SK-N-SH (cell line): ENCODE results near the gene DSE. TPM values are rescaled to one million over a fixed set of nuclear protein-coding genes. Genes with fewer than 3 reads are reported as not detected.

Experiments
- CTCF ChIA-PET: fragments of 300-600, 350-600 bp; formaldehyde crosslinking; extraction: SDS; loops from one replicate; lab custom pipeline; 2021; lab: Yijun Ruan, JAX
- POLR2A ChIA-PET: fragments of 350-600 bp; sonication (Branson Sonifier 250); formaldehyde crosslinking; extraction: SDS; loops from one replicate; lab custom pipeline; 2020; ENCODE audit warnings: antibody characterized with exemption, inconsistent platforms; lab: Yijun Ruan, JAX
- DNase-seq: peaks from one replicate; pipeline ENCODE4 v3.0.0; 2012
- H2AFZ ChIP-seq: fragments of 200-600 bp; sonication (generic); 2 replicates; pipeline ENCODE4 v1.8.1; 2016; ENCODE audit warnings: antibody characterized with exemption, mild to moderate bottlenecking, low read depth
- H3F3A ChIP-seq: fragments of 200-600 bp; sonication (generic); replicated peaks from 2 replicates; pipeline ENCODE3; 2016; ENCODE audit warnings: antibody characterized with exemption, mild to moderate bottlenecking; ENCODE audit not compliant: insufficient read depth
- H3K27ac ChIP-seq, 2 experiments: fragments of 200-500 bp in 1 of 2; fragments of 200-600 bp in 1 of 2; sonication (Bioruptor generic) in 1 of 2; sonication (generic), shearing (Covaris generic) in 1 of 2; 2 replicates each; pipeline versions ENCODE4 v1.5.1 to v1.6.1; 2014 to 2016; ENCODE audit warnings: low read depth in 2 of 2, inconsistent platforms in 1 of 2, low read length in 1 of 2, mild to moderate bottlenecking in 1 of 2, mixed read lengths in 1 of 2
- H3K27me3 ChIP-seq: fragments of 200-600 bp; sonication (generic), shearing (Covaris generic); 2 replicates; pipeline ENCODE4 v1.6.1; 2016; ENCODE audit warnings: mixed run types; ENCODE audit not compliant: insufficient read depth
- H3K36me3 ChIP-seq, 2 experiments: fragments of 200-500 bp in 1 of 2; fragments of 200-600 bp in 1 of 2; sonication (Bioruptor generic) in 1 of 2; sonication (generic) in 1 of 2; replicated peaks in 1 of 2; 2 replicates each; pipeline versions ENCODE3 to v1.5.1; 2014 to 2016; ENCODE audit warnings: low read length in 1 of 2, mild to moderate bottlenecking in 1 of 2; ENCODE audit not compliant: insufficient read depth in 2 of 2, control insufficient read depth in 1 of 2
- H3K4me1 ChIP-seq, 2 experiments: fragments of 200-500 bp in 1 of 2; fragments of 200-600 bp in 1 of 2; sonication (Bioruptor generic) in 1 of 2; sonication (generic), shearing (Covaris generic) in 1 of 2; 2 replicates each; pipeline versions ENCODE4 v1.5.1 to v1.6.1; 2014 to 2016; ENCODE audit warnings: low read depth in 1 of 2, low read length in 1 of 2, mixed run types in 1 of 2; ENCODE audit not compliant: insufficient read depth in 2 of 2, control insufficient read depth in 1 of 2
- H3K4me2 ChIP-seq: fragments of 200-600 bp; sonication (generic), shearing (Covaris generic); 2 replicates; pipeline ENCODE4 v1.6.1; 2017; ENCODE audit warnings: mixed run types
- H3K4me3 ChIP-seq, 2 experiments: fragments of 200-500 bp in 1 of 2; fragments of 200-600 bp in 1 of 2; sonication (Bioruptor generic) in 1 of 2; sonication (generic), shearing (Covaris generic) in 1 of 2; 2 replicates each; pipeline versions ENCODE4 v1.5.1 to v1.8.1; 2014 to 2016; ENCODE audit warnings: low read depth in 2 of 2, inconsistent platforms in 1 of 2, low read length in 1 of 2, mild to moderate bottlenecking in 1 of 2, mixed read lengths in 1 of 2, moderate library complexity in 1 of 2
- H3K79me2 ChIP-seq: fragments of 200-600 bp; sonication (generic); 2 replicates; pipeline ENCODE4 v1.8.1; 2017; ENCODE audit warnings: mild to moderate bottlenecking; ENCODE audit not compliant: insufficient read depth
- H3K9ac ChIP-seq: fragments of 200-600 bp; sonication (generic); 2 replicates; pipeline ENCODE4 v1.6.1; 2017; ENCODE audit warnings: mixed run types
- H3K9me2 ChIP-seq: fragments of 200-600 bp; sonication (generic); 2 replicates; pipeline ENCODE4 v1.6.1; 2017; ENCODE audit warnings: mixed run types
- H3K9me3 ChIP-seq: fragments of 200-600 bp; sonication (generic); 2 replicates; pipeline ENCODE4 v1.6.1; 2017; ENCODE audit warnings: mixed run types, mild to moderate bottlenecking, moderate library complexity
- H4K20me1 ChIP-seq: fragments of 200-600 bp; sonication (generic); 2 replicates; pipeline ENCODE4 v1.6.1; 2017; ENCODE audit warnings: mild to moderate bottlenecking, mixed run types; ENCODE audit not compliant: insufficient read depth
- EP300 ChIP-seq, 2 experiments: IDR thresholded peaks; 2 replicates each; pipeline versions ENCODE4 v1.4.0 to v1.6.1; 2012; ENCODE audit warnings: borderline replicate concordance in 1 of 2, low read depth in 1 of 2, low read length in 1 of 2
- FOSL2 ChIP-seq: IDR thresholded peaks from 2 replicates; pipeline ENCODE4 v1.4.0; 2012; ENCODE audit warnings: low read depth, mild to moderate bottlenecking, moderate library complexity, borderline replicate concordance
- GABPA ChIP-seq: IDR thresholded peaks from 2 replicates; pipeline ENCODE4 v1.4.0; 2012; ENCODE audit warnings: low read depth, mild to moderate bottlenecking
- JUND ChIP-seq: IDR thresholded peaks from 2 replicates; pipeline ENCODE4 v1.4.0; 2012
- NRF1 ChIP-seq: IDR thresholded peaks from 2 replicates; pipeline ENCODE4 v1.6.1; 2012; ENCODE audit warnings: low read depth, mild to moderate bottlenecking, low read length
- POLR2AphosphoS5 ChIP-seq: IDR thresholded peaks from 2 replicates; pipeline ENCODE4 v1.6.1; 2012; ENCODE audit warnings: low read depth, low read length
- RCOR1 ChIP-seq: fragments of 150-350 bp; IDR thresholded peaks from 2 replicates; pipeline ENCODE4 v1.6.1; 2017; ENCODE audit warnings: antibody characterized with exemption, low read length
- RXRA ChIP-seq: IDR thresholded peaks from 2 replicates; pipeline ENCODE4 v1.4.0; 2012; ENCODE audit warnings: low read depth, mild to moderate bottlenecking, borderline replicate concordance
- SMC3 ChIP-seq: IDR thresholded peaks from 2 replicates; pipeline ENCODE4 v1.6.1; 2012; ENCODE audit warnings: low read depth, low read length, improper control_type of control experiment
- TCF12 ChIP-seq: IDR thresholded peaks from 2 replicates; pipeline ENCODE4 v1.4.0; 2012
- TEAD4 ChIP-seq: IDR thresholded peaks from 2 replicates; pipeline ENCODE4 v1.4.0; 2012; ENCODE audit warnings: mild to moderate bottlenecking, borderline replicate concordance; ENCODE audit not compliant: insufficient read depth
- WGBS: methylation state at CpG from one replicate; pipeline ENCODE4 v1.1.6; 2017; ENCODE audit warnings: low lambda C conversion rate; 5-methylcytosine and 5-hydroxymethylcytosine counted together
- polyA plus RNA-seq, 3 experiments: library from polyadenylated mRNA; depleted of rRNA; stranded (reverse); fragments of >200 nt; gene quantifications; 2 replicates each; pipeline ENCODE4 v1.2.3, GENCODE V29; 2012
- TF ChIP-seq, protein P1 (sequence below): IDR thresholded peaks from 2 replicates; pipeline ENCODE4 v1.4.0; 2012; ENCODE audit warnings: low read depth, borderline replicate concordance
- TF ChIP-seq, protein P2 (sequence below): IDR thresholded peaks from 2 replicates; pipeline ENCODE4 v1.4.0; 2012; ENCODE audit warnings: low read depth, borderline replicate concordance
- TF ChIP-seq, protein P3 (sequence below): fragments of 150-350 bp; IDR thresholded peaks from 2 replicates; pipeline ENCODE4 v1.6.1; 2017; ENCODE audit warnings: antibody characterized with exemption, low read length, low read depth, borderline replicate concordance
- TF ChIP-seq, protein P4 (sequence below): fragments of 200-600 bp; sonication (generic); IDR thresholded peaks from 2 replicates; pipeline ENCODE4 v1.6.1; 2017; ENCODE audit warnings: antibody characterized with exemption, mild to moderate bottlenecking, moderate library complexity

DSE gene
- polyA plus RNA-seq, 1 of the 3 experiments (the other 2 are of a cell fraction), result 12.7 TPM

DNA sequence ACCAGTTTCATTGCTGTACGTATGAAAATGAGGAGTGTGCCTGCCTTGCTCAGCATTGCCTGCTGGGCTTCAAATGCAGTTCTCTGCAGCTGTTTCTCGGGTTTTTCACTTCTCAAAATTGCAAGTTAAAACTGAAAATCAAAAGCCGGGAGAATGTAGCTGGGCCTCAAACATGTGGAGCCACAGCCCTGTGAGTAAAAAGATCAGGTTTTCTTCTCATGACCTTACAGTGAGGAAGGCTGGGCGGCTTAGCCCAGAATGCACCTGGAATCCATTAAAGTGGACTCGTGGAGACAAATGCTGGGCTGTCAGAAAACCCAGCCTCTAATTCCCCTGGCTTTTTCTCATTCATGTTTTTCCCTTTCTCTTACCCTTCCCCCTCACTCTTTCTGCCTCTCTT is 34.4 kb downstream of the DSE start (continued):
- TF ChIP-seq FOSL2 (no peak), GABPA (no peak), RXRA (no peak)

DNA sequence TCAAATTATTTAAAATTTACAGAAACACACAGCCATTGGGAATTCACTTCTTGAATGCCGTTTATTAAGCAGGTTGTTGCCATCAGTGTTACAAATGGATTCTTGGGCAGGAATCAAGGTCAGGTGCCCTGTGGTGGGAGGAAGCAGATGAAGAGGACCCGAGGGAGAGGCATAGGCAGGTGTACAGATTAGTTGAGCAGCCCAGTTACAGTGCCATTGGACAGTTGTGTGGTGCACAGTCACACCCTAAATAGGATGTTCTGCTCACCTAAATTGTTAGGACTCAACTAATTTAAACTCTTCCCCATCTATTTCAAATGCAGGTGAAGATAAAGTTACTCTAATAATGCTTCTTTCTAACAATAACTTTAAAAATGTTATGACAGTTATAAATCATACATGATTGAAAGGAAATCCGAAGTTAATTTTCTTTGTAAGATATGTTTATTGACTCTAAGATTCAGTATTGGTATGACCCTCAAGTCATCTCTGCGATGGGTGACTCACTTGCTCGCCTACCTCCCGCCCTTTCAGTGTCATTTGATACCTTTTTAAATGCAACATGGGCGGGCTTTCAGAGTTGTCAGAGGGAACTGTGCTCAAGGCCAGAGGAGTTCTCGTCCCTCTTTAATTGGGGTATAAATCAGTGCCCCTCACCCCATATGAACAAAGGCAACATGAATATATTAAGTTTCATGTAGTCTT is 35.1 kb downstream of the DSE start:
- no peak overlapping the region for H2AFZ ChIP-seq
- H3K36me3 ChIP-seq, result peaks cover 0 to under 1% of the 10 kb centered on the region in 2 experiments
- H3K9me3 ChIP-seq, result no peaks in the 10 kb centered on the region
- H3F3A ChIP-seq, result peaks cover 5% of the 10 kb centered on the region
- H3K9ac ChIP-seq, result no peak overlapping the region
- CTCF ChIA-PET, result no interaction called here
- H3K27ac ChIP-seq, result peak overlapping the region; percentile 45 to 86; a peak in 3 of 4 replicates
- peaks cover 10 to 20% of the 10 kb centered on the region in 2 experiments; a peak in 3 of 4 replicates for H3K4me1 ChIP-seq
- H3K9me2 ChIP-seq, result no peaks in the 10 kb centered on the region
- 65% methylated on average over 8 of the region's 8 CpGs for WGBS
- H3K79me2 ChIP-seq, result peaks cover 56% of the 10 kb centered on the region
- no peaks in the 10 kb centered on the region for H3K27me3 ChIP-seq
- POLR2A ChIA-PET, result no interaction called here
- no peak for TF ChIP-seq SMC3
- TF ChIP-seq FOSL2, result peak; percentile 38; the same call in 1 of the 2 replicates
- TF ChIP-seq, protein P1, sequence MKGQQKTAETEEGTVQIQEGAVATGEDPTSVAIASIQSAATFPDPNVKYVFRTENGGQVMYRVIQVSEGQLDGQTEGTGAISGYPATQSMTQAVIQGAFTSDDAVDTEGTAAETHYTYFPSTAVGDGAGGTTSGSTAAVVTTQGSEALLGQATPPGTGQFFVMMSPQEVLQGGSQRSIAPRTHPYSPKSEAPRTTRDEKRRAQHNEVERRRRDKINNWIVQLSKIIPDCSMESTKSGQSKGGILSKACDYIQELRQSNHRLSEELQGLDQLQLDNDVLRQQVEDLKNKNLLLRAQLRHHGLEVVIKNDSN, result no peak
- TF ChIP-seq RCOR1, result no peak
- no peak for TF ChIP-seq NRF1
- no peak for TF ChIP-seq TCF12
- TF ChIP-seq EP300 (IDR thresholded peaks at IDR 0.05; ENCODE audit: borderline replicate concordance in 1 of 2, low read depth in 1 of 2, low read length in 1 of 2), result no peak
- no peak for TF ChIP-seq POLR2AphosphoS5
- TF ChIP-seq, protein P2, sequence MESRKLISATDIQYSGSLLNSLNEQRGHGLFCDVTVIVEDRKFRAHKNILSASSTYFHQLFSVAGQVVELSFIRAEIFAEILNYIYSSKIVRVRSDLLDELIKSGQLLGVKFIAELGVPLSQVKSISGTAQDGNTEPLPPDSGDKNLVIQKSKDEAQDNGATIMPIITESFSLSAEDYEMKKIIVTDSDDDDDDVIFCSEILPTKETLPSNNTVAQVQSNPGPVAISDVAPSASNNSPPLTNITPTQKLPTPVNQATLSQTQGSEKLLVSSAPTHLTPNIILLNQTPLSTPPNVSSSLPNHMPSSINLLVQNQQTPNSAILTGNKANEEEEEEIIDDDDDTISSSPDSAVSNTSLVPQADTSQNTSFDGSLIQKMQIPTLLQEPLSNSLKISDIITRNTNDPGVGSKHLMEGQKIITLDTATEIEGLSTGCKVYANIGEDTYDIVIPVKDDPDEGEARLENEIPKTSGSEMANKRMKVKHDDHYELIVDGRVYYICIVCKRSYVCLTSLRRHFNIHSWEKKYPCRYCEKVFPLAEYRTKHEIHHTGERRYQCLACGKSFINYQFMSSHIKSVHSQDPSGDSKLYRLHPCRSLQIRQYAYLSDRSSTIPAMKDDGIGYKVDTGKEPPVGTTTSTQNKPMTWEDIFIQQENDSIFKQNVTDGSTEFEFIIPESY, result no peak
- TF ChIP-seq TEAD4, result no peak
- 0 out of 2 replicates have a peak, but pooled peaks have one; percentile 18 for TF ChIP-seq JUND
- TF ChIP-seq, protein P3, sequence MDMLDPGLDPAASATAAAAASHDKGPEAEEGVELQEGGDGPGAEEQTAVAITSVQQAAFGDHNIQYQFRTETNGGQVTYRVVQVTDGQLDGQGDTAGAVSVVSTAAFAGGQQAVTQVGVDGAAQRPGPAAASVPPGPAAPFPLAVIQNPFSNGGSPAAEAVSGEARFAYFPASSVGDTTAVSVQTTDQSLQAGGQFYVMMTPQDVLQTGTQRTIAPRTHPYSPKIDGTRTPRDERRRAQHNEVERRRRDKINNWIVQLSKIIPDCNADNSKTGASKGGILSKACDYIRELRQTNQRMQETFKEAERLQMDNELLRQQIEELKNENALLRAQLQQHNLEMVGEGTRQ, result no peak
- TF ChIP-seq, protein P4, sequence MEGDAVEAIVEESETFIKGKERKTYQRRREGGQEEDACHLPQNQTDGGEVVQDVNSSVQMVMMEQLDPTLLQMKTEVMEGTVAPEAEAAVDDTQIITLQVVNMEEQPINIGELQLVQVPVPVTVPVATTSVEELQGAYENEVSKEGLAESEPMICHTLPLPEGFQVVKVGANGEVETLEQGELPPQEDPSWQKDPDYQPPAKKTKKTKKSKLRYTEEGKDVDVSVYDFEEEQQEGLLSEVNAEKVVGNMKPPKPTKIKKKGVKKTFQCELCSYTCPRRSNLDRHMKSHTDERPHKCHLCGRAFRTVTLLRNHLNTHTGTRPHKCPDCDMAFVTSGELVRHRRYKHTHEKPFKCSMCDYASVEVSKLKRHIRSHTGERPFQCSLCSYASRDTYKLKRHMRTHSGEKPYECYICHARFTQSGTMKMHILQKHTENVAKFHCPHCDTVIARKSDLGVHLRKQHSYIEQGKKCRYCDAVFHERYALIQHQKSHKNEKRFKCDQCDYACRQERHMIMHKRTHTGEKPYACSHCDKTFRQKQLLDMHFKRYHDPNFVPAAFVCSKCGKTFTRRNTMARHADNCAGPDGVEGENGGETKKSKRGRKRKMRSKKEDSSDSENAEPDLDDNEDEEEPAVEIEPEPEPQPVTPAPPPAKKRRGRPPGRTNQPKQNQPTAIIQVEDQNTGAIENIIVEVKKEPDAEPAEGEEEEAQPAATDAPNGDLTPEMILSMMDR, result no peak
- H3K4me2 ChIP-seq, result peak overlapping the region; percentile 23
- H4K20me1 ChIP-seq, result no peaks in the 10 kb centered on the region
- H3K4me3 ChIP-seq, result no peak overlapping the region
- DNase-seq, result no peak
